ENCODE results near the gene TREX2.

Gene TREX2

GRCh38 chrX:153410888-153411254, 35.0 kb downstream of the TREX2 start:
- DNase-seq (ENCODE audit: low read depth): no peak
- no peak overlapping the region for H3K4me3 ChIP-seq (ENCODE audit: low read depth, low read length)
- TF ChIP-seq CTCF (IDR thresholded peaks at IDR 0.05; ENCODE audit: low read depth, low read length, missing control alignments): no peak

GRCh38 chrX:153410373-153410772, 35.5 kb downstream of the TREX2 start:
- DNase-seq (ENCODE audit: low read depth): no peak
- TF ChIP-seq CTCF (IDR thresholded peaks at IDR 0.05; ENCODE audit: low read depth, low read length, missing control alignments): no peak

GRCh38 chrX:153409414-153410101, 36.3 kb downstream of the TREX2 start:
- H3K4me3 ChIP-seq (ENCODE audit: low read depth, low read length): no peak overlapping the region
- no peak for TF ChIP-seq CTCF (IDR thresholded peaks at IDR 0.05; ENCODE audit: low read depth, low read length, missing control alignments)
- DNase-seq (ENCODE audit: low read depth): no peak

More at GRCh38 chrX:153410373-153410772, 35.5 kb downstream of the TREX2 start:
- H3K4me3 ChIP-seq (ENCODE audit: low read depth, low read length): no peak overlapping the region

- DNase-seq (ENCODE audit: low read depth): no peak
- no peak for TF ChIP-seq CTCF (IDR thresholded peaks at IDR 0.05; ENCODE audit: low read depth, low read length, missing control alignments)
These were observed 36.9 kb downstream of the TREX2 start for GRCh38 chrX:153408871-153409351.

GRCh38 chrX:153408221-153408721, 37.6 kb downstream of the TREX2 start:
- no peak for TF ChIP-seq CTCF (IDR thresholded peaks at IDR 0.05; ENCODE audit: low read depth, low read length, missing control alignments)
- DNase-seq (ENCODE audit: low read depth): no peak
- H3K4me3 ChIP-seq (ENCODE audit: low read depth, low read length): no peak overlapping the region

More at GRCh38 chrX:153408871-153409351, 36.9 kb downstream of the TREX2 start:
- H3K4me3 ChIP-seq (ENCODE audit: low read depth, low read length): no peak overlapping the region

GRCh38 chrX:153407736-153408135, 38.1 kb downstream of the TREX2 start:
- no peak overlapping the region for H3K4me3 ChIP-seq (ENCODE audit: low read depth, low read length)
- TF ChIP-seq CTCF (IDR thresholded peaks at IDR 0.05; ENCODE audit: low read depth, low read length, missing control alignments): no peak

GRCh38 chrX:153406903-153407302, 39.0 kb downstream of the TREX2 start:
- H3K4me3 ChIP-seq (ENCODE audit: low read depth, low read length): no peak overlapping the region
- TF ChIP-seq CTCF (IDR thresholded peaks at IDR 0.05; ENCODE audit: low read depth, low read length, missing control alignments): no peak
- no peak for DNase-seq (ENCODE audit: low read depth)

More at GRCh38 chrX:153407736-153408135, 38.1 kb downstream of the TREX2 start:
- no peak for DNase-seq (ENCODE audit: low read depth)

Data from GM12864 (cell line).